Astrocyte of the hippocampus (primary cell): Measurements from ENCODE around the gene HMGB1.

ENCODE experiments used
- DNase-seq: peaks from one replicate; pipeline ENCODE4 v3.0.0; 2011; ENCODE audit warnings: low read depth, low spot score

The HMGB1 gene

DNA sequence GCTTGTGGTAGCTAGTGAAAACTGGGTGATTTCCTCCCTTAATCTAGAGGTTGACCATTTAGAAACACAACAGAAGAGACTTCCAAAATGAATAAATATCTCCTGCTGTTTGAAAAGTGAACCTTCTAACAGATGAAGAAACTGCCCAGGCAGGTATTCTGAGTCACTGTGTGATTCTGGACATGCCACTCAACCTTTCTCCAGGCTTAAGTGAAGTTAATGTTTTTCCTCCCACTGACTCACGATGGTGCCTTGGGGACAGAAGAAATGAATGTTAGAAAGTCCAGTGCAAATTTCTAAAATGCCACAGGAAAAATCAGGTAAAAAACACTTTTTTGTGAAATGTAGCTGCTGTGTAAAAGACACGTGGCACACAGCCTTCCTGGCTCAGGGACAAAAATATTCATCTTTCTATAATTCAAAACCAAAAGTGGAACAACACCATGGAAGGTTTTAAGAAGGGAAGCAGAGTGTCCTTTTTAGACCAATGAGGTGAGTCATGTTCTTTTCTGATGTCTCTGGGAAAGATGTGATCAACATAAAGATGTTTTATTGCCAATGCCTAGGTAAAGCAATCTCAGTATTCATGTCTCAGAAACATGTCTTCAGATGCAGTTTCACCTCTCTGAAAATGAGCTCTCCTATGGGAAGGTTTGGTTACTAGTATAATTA, 34.3 kb downstream of the HMGB1 start:
- DNase-seq, result no peak

DNA sequence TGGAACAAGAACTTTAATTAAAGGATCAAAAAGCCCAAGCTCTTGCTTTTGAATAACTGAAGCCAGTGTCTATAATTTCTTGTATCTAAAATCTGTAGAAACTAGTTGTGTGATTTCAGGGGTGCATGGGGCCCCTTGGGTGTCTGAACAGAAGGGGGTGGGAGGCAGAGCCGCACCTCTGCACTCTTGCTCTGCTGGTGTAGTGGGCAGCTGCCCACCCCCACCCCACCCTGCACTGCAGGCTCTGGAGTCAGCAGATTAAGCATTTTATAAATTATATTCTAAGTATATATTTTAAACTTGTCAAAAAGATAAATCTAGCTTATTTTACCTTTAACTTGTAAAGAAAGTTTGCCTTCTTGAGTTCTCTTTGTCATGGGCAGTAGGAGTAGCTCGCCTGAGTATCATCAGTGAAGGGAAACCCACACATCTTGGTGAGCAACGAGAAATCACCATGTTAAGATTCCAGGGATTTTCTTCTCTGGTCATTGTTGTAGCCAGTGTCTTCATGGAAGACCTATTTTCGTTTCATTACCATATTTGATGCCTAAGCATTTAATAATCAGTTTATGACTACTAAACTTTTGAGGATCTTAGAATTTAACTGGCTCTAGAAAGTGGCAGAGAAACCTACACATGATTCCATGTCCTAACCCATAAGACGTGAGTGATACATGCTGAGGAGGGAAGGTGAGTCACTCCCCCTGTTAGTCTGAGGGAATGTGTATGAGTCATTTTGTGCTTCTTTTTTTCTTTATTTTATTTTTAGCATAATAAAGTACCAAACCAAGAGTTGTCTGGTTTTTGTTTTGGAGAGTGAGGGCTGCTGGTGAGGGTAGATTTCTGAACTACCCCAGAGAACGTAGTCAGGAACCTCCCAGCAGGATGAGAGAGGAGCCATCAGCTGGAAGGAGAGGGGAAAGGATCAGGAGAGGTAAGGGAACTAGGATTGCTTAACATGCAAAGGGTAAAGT, 35.7 kb downstream of the HMGB1 start:
- peak; percentile 85 for DNase-seq

DNA sequence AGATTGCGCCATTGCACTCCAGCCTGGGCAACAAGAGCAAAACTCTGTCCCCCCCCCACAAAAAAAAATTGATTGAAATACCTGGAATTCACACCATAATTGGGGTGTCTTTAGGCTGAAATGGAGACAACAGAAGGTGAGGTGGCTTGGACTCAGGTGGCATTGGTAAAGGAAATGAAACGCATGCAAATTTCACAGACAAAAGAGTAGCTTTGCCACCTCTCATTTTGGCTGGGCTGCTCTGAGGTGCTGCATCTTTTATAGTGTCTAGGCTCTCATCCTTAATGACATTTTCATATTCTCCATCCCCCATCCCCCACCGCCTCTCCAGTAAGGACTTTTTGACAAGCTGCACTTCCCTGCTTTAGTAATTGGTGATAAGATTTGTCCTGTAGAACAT, 36.5 kb downstream of the HMGB1 start:
- DNase-seq, result no peak

DNA sequence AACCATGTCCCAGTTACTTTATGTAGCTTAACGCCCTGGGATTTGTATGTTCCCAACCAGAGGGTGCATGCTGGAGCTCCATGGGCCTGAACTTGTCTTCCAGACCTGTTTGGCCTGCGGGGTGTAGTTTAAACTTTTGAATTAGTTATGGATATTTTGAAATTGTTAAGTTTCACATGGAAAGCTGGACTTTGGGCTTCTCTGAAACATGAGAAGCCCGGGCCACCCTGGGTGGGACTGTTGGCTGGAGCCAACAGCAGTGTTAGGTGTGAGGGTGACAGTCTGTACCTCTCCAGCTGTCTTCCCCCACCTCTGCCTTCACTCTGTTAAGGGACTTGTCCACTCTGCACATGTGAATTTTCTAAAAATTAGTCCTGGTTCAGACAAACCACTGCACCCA, 41.8 kb downstream of the HMGB1 start:
- DNase-seq, result no peak

DNA sequence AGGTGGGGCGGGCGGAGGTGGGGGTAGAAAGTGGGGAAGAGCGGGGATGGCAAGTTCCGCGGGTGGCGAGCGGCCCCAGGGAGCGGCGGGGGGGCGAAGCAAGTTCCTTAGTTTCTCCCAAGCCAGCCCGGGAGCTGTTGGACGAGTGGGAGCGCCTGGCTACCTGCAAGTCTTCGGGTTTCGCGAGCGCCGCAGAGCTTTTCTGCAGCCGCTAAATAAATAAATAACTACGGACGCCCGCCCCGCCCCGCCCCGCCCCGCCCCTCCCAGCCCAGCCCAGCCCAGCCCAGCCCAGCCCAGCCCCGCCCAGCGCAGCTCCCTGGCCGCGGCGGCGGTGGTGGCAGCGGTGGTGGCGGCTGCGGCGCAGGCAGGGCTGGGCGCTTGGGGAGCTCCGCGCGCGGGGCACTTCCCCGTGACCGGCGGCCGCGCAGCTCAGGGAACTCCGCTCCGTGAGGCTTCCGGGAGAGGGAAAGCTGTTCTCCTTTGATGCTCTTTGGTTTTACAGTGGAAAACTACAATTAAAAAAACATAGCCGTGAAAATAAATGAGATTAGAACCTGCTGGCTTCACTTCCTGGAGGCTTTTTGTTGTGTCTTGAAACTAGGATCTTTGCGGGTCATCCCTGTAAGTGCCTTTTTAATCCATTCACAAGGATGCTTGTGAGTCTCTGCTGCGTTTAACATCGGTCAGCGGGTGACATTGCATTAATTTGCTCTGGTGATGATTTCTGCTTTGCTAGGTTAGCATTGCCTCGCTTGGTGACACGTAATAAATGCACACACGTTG, 43.5 kb downstream of the HMGB1 start, which contains the start of gene UBE2L5:
UBE2L5 (plus strand) TSS at position 440 of the 786 bp plus-strand sequence. CDS start 5,498 bp downstream, outside the sequence.
- peak; percentile 86 for DNase-seq

DNA sequence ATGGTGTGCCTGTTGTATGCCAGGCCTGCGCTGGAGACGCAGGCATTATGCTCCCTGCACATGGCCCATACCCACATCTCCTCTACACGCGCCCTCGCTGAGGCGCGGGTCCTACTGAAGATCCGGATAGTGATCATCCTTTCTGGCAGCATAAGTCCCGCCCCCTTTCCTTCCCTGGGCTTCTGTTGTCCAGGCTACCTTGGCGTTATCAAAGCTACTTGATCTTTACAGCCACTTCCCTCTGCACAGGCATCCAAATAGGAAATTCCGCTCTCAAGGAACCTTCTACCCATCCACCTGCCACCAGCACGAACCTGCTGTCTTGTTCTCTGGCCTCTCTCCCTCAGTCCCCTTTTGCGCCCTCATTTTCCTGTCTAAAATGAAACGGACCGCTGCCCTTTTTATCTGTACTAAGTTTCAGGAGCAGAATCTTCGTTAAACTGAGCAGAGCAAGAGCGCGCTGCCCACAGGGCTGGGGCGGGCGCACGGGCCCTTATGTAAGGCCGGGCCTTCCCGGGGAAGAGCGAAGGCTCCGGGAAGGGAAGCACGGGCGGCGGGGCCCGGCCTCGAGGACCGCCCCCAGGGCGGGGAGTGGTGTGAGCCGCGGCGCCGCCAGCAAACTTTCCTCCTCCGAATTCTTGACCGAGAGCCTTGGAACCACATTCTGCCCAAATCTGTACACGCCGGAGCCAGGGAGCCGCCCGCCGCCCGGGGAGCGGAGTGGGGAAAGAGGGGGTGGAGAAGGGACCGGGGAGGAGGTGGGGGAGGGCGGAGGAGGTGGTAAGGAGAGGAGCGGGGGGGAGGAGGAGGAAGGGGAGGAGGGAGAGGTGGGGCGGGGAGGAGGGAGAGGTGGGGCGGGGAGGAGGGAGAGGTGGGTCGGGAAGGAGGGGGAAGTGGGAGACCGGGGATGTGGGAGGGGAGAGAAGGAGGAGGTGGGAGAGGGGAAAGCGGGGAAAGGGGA, 44.4 kb downstream of the HMGB1 start:
- DNase-seq, result peak; percentile 94

DNA sequence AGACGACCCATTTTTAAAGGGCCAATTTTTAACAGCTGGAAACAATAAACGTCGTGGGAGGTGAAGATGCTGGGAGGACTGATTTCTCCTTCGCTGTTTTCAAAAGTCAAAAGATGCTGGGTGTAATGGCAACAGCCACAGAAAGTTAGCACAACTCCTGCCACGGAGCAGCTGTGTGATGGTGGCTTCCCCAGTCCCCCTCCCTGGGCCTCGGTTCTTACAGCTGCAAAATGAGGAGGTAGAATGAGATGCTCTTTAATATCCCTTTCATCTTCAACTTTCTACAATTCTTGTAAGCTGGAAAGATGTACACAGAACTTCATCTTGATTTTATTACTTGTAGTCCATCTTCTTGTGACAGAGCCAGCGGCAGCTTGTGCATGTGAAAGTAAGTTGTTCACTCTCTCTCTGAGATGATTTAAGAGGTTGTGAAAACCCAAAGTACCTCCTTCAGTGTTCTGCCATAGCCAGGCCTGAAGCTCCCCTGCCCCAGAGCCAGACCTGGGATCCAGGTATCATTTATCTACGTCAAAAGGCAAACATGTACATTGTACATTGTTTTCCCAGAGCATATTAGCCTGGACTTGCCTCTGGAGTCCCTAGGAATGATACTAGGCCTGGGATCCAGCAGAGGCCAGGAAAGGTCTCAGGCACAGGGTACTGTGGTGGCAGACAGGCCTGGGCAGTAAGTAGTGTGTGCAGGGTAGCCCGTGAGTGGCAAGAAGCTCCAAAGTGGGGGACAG, 46.8 kb downstream of the HMGB1 start:
- no peak for DNase-seq

DNA sequence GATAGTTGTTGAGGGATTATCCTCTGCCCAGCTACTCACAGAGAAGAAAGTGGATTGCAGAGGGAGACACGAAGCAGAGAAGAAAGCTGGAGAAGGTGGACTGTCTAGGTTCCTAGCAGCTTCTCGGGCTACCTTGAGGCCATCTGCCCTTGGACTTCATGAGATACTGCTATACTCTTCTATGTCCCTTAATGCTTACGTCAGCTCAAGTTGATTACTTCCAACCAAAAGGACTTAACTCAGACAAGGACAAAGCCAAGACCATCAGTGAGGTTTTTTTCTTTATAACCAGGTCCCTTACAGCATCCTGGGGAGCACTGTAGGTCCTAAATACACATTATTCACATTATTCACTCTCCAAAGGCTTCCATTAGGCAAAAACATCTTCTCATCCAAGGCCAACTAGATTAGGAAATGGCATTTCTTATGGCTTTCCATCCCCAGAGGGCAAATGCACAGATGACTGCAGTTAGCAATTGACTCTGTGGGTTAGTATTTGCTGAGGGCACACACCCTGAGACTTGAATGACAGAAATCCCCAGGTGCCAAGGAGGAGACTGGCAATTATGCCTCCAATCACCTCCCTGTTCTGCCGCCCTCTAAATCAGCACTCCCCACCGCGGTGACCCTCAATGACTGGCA, 47.5 kb downstream of the HMGB1 start:
- DNase-seq, result no peak

DNA sequence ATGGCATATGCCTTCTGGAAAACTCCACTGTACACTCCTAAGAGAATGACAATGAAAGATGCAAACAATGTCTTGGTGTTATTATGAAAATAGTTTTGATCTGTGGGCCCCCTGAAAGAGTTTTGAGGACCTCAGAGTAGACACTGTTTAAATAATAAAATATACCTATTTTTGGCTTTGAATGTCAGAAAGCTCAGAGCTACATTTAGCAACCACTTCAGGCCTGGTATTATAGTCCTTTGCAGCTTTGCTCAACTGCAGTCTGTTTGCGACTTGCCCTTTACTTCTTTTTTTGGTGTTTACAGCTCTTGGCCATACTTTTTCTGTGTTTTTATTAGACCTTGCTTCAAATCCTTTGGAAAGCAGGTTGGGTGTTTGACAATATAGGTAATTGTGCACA, 49.3 kb downstream of the HMGB1 start:
- no peak for DNase-seq

DNA sequence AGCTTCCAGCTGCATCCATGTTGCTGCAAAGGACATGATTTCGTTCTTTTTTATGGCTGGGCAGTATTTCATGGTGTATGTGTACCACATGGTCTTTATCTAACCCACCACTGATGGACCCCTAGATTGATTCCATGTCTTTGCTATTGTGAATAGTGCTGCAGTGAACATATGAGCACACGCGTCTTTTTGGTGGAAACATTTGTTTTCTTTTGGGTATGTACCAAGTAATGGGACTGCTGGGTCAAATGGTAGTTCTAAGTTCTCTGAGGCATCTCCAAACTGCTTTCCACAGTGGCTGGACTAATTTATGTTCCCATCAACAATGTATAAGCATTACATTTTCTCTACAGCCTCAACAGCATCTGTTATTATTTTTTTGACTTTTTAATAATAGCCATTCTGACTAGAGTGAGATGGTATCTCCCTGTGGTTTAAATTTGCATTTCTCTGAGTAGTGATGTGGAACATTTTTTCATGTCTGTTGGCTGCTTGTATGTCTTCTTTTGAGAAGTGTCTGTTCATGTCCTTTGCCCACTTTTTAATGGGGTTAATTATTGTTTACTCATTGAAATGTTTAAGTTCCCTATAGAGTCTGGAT, 50.2 kb downstream of the HMGB1 start:
- peak; percentile 22 for DNase-seq

DNA sequence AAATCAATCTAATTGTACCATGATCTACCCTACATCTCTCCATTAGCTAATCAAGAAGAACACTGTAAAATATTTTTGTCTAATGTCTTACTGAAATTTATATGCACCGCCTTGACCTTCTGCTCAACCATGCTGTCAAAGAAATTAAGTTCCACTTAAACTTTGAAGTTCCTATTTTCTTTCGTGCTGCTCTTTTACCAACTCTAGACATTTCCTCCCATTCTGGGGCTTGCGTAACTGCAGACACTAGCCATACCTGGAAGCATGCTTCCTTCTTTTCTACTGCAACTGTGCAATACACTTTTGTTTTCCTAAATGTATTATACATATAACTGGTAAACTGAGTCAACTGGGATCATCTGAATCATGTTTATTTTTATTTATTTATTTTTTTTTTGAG, 51.9 kb downstream of the HMGB1 start:
- DNase-seq, result no peak

DNA sequence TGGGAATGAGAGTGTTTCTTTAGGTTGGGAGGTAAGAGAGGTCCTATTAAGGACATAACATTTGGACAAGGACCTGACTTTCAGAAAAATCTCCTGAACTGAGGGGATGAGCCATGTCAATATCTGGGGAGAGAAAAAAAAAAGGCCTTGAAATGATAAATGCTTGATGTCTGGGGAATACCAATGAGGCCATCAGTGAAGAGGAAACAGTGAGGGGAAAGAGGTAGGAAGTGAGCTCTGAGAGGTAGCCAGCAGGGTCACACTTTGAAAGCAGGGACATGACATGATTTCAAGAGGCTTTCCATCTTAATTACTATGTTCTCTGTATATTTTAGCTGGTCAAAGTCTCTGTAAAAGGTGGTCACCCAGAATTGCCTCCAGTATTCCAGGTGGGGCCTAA, 53.4 kb downstream of the HMGB1 start:
- no peak for DNase-seq

DNA sequence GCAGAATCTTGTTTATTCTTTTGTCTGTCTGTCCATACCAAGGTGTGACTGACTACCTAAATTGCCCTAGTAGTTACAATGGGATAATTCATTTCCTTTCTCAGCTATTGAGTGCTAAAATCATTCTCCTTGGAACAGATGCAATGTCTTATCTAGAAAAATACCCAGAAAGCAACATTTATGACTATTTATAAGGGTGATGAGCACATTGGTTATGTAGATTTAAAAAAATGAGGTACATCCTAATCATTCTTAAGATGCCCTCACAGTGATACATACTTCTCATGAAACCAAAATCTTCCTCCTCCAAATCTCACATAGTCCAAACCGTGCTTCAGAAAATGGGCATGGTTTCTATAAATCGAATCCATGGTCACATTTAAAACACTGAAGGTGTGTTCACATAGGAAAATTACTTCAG, 55.0 kb downstream of the HMGB1 start:
- DNase-seq, result no peak

DNA sequence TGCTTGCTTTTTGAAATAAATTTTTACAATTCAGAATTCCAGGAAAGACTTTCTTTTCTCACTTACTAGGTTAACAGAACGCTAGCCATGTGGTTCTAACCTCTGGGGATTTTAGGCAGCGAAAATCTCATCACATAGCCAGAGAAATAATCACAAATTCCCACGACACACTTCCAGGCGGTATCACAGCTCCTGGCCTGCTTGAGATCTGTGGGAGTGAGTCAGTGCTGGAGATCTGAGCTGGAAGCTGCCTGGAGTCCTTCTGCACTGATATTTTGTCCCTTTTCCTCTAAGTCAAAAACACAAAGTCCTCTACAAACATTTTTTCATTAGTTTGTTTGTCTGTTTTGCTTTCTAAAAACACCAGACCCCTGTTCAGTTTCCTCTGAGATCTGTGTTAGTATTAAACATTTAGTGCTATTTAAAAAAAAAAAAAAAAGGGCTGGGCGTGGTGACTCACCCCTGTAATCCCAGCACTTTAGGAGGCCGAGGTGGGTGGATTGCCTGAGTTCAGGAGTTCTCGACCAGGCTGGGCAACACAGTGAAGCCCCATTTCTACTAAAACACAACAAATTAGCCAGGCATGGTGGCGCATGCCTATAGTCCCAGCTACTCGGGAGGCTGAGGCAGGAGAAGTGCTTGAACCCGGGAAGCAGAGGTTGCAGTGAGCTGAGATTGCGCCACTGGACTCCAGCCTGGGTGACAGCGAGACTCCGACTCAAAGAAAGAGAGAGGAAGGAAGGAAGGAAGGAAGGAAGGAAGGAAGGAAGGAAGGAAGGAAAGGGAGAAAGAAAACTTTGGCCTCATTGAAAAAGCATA, 55.6 kb downstream of the HMGB1 start:
- peak; percentile 67 for DNase-seq

DNA sequence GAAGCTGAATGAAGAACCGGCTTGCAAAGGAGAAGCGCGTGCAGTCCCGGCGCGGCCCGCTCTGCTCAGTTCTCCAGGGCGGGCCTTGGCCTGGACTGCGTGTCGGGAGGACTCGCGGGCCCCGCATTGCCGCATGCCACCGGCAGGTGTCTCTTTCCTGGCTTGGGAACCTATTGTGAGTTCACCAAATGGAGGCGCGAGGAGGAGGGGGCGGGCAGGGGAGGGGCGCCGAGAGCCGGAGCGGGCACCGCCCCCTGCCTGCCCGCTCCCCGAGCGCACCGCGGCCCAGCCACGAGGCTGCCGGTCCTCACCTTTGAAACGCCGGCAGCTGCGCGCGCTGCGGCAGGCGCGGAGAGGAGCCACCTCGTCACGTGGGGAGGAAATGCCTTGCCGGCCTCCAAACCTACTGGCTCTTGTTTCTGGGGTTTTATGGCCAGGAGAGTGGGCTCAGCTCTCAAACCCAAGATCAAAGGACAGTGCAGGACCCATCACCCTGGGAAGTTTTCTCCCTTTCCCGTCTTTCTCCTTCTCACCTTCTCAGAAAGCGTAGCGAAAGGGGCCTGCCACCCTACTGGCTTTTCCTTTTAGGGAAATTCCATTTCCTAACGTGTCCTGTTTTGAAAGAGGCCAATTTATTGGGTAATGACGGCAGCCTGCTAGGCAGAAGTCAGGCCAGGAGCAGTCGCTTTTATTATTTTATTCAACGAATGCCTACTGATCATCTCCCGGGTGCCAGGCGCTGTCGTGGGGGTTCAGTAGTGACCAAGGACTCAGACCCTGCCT, 57.2 kb downstream of the HMGB1 start:
- peak; percentile 95 for DNase-seq

DNA sequence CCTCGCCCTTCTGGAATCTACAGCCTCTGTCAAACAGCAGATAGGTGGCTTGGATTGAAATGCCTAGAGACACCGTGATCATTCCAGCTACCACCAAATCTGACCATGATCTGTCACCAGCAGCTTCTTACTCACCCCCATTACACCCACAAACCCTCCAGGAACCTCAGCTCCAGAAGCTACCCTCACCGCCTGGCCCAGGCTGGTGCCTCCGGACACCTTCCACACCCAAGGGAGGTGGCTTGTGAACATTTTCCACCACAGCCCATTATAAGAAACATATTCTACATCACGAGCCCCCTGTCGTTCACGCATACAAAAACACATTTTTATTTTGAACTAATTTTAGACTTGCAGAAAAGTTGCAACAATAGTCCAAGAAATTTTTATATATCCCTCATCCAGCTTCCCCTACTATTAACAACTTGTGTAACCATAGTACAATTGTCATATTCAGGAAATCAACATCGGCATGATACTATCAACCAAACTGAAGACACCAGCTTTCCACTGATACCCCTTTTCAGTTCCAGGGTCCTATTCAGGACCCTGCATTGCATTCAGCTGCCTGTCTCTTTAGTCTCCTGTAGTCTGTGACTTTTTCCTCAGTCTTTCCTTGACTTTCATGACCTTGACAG, 58.8 kb downstream of the HMGB1 start:
- no peak for DNase-seq
